ENCODE measurements around the gene PRMT3.

GRCh38 chr11:20474882-20475517 lies 87.5 kb downstream of the PRMT3 start:
- TF ChIP-seq CTCF (IDR thresholded peaks at IDR 0.05) (no peak), POLR2A (IDR thresholded peaks at IDR 0.05) (no peak)
